Activated naive CD4-positive, alpha-beta T cell treated with anti-CD3 and anti-CD28 coated beads, Interleukin-2, amount 50 U/mL, for 24 hours (primary cell): ENCODE results near the gene NCOA1.
"Not testable (repeated sequence)": the region's sequence is repeated elsewhere in the genome, so short reads cannot be mapped to it uniquely, and the experiment has no call there.

Experiments used
- H3K27ac Mint-ChIP-seq: one replicate; pipeline ENCODE4 v1.8.0; 2021; ENCODE audit warnings: mild to moderate bottlenecking, mixed read lengths
- H3K27me3 Mint-ChIP-seq: one replicate; pipeline ENCODE4 v1.8.0; 2021; ENCODE audit warnings: mixed read lengths
- H3K36me3 Mint-ChIP-seq: one replicate; pipeline ENCODE4 v1.8.0; 2021; ENCODE audit warnings: mixed read lengths
- H3K4me1 Mint-ChIP-seq: one replicate; pipeline ENCODE4 v1.8.0; 2021; ENCODE audit warnings: mixed read lengths
- H3K4me3 Mint-ChIP-seq: one replicate; pipeline ENCODE4 v1.8.0; 2021; ENCODE audit warnings: mild to moderate bottlenecking, mixed read lengths
- H3K9me3 Mint-ChIP-seq: one replicate; pipeline ENCODE4 v1.8.0; 2021; ENCODE audit warnings: mixed read lengths

The NCOA1 gene

DNA sequence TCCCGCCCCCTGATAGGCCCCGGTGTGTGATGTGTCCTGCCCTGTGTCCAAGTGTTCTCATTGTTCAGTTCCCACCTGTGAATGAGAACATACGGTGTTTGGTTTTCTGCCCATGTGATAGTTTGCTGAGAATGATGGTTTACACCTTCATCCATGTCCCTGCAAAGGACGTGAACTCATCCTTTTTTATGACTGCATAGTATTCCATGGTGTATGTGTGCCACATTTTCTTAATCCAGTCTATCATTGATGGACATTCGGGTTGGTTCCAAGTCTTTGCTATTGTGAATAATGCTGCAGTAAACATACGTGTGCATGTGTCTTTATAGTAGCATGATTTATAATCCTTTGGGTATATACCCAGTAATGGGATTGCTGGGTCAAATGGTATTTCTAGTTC lies 40.6 kb downstream of the NCOA1 start:
- not testable (repeated sequence) for H3K27ac Mint-ChIP-seq, H3K4me3 Mint-ChIP-seq, H3K9me3 Mint-ChIP-seq, H3K27me3 Mint-ChIP-seq
- Mint-ChIP-seq H3K4me1 (peaks cover 57% of the 10 kb centered on the region), H3K36me3 (peaks cover 34% of the 10 kb centered on the region)

DNA sequence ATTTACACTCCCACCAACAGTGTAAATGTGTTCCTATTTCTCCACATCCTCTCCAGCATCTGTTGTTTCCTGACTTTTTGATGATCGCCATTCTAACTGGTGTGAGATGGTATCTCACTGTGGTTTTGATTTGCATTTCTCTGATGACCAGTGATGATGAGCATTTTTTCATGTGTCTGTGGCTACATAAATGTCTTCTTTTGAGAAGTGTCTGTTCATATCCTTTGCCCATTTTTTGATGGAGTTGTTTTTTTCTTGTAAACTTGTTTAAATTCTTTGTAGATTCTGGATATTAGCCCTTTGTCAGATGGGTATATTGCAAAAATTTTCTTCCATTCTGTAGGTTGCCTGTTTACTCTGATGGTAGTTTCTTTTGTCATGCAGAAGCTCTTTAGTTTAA lies 41.0 kb downstream of the NCOA1 start:
- Mint-ChIP-seq H3K4me1 (peaks cover 61% of the 10 kb centered on the region), H3K36me3 (peaks cover 35% of the 10 kb centered on the region)
- not testable (repeated sequence) for H3K4me3 Mint-ChIP-seq, H3K27ac Mint-ChIP-seq, H3K27me3 Mint-ChIP-seq, H3K9me3 Mint-ChIP-seq

DNA sequence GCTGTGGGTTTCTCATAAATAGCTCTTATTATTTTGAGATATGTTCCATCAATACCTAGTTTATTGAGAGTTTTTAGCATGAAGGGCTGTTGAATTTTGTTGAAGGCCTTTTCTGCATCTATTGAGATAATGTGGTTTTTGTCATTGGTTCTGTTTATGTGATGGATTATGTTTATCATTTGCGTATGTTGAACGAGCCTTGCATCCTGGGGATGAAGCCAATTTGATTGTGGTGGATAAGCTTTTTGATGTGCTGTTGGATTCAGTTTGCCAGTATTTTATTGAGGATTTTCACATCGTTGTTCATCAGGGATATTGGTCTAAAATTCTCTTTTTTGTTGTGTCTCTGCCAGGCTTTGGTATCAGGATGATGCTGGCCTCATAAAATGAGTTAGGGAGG lies 42.5 kb downstream of the NCOA1 start:
- Mint-ChIP-seq H3K4me1 (peaks cover 58% of the 10 kb centered on the region), H3K36me3 (peaks cover 31% of the 10 kb centered on the region)
- not testable (repeated sequence) for H3K27me3 Mint-ChIP-seq, H3K4me3 Mint-ChIP-seq, H3K9me3 Mint-ChIP-seq, H3K27ac Mint-ChIP-seq

DNA sequence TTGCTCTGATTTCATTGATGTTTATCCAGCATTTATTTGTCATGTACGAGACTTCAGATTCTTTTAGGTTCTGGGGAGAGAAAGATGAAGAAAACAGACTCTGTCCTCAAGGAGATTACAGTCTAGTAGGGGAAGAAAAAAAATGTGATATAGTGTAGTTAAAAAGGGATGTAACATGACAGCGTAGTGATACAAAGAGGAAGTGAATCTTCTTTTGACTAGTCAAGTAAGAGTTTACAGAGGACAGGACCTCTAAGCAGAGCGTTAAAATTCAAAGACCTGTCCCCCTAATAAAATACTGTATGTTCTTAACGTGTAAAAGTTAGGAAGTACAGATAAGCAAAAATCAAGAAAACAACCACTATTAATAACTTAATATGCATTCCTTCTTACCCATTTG lies 47.7 kb downstream of the NCOA1 start:
- peaks cover 16% of the 10 kb centered on the region for H3K9me3 Mint-ChIP-seq
- H3K27me3 Mint-ChIP-seq: no peaks in the 10 kb centered on the region
- H3K4me1 Mint-ChIP-seq: peaks cover 60% of the 10 kb centered on the region
- no peak overlapping the region for H3K27ac Mint-ChIP-seq
- no peak overlapping the region for H3K4me3 Mint-ChIP-seq
- peaks cover 38% of the 10 kb centered on the region for H3K36me3 Mint-ChIP-seq

DNA sequence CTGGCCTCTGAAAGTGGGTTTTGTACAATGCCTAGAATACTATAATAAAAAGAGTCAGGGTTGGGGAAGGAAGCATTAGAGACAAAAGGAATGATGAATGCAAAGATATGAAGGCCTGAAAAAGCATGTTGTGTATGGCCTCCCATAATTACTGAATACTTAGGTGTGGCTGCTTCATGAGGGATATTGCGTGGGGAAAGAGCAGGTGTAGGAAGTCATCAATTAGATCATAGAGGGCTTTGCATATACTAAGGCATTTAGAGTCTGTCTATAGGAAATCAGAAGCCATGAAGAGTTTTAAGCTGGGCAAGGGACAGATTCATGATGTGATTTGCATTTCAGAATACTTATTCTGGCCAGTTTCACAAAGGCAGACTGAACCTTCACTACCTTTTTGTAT lies 48.2 kb downstream of the NCOA1 start:
- peaks cover 62% of the 10 kb centered on the region for H3K4me1 Mint-ChIP-seq
- no peaks in the 10 kb centered on the region for H3K27me3 Mint-ChIP-seq
- peaks cover 41% of the 10 kb centered on the region for H3K36me3 Mint-ChIP-seq
- peaks cover 20% of the 10 kb centered on the region for H3K9me3 Mint-ChIP-seq
- no peak overlapping the region for H3K27ac Mint-ChIP-seq
- no peak overlapping the region for H3K4me3 Mint-ChIP-seq

DNA sequence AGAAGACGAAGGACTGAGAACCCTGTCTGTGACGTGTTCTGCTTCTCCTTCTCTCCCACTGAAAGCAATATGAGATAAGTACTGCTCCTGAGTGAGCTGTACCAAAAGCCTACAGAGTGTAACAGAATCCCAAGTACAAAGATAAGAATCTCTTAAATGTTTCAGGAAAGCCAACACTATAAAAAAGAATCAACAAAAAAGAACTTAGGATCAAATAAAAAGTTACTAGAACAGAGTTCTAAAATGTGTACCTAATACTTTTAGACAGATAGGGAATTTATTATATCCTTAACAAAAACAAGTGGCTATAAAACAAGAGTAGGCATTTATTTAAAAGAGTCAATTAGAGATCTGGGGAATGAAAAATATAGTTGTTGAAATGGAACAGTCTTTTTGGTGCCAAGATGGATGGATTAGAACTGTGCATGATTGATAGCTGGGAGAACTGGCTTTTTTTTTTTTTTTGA lies 49.0 kb downstream of the NCOA1 start:
- peaks cover 37% of the 10 kb centered on the region for H3K36me3 Mint-ChIP-seq
- H3K4me1 Mint-ChIP-seq: peaks cover 62% of the 10 kb centered on the region

DNA sequence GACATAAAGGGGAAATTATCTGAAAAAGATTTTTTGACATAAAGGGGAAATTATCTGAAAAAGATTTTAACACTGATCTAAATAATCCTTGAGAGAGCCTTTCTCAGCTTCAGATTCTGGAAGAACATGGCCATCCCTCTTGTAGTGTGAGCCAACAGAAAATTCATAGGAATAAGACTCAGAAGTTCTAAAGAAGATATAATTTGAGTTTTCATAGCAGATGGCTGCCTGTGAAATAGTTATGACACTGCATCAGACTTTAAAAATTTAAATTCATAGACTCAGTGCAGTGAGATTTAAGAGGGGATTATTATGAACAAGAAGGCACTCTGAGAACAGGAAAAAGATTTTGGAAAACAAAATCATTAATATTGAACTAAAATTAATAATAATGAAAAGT lies 50.6 kb downstream of the NCOA1 start:
- Mint-ChIP-seq H3K4me3 (no peak overlapping the region), H3K27ac (no peak overlapping the region), H3K36me3 (peaks cover 27% of the 10 kb centered on the region), H3K27me3 (no peaks in the 10 kb centered on the region), H3K4me1 (peaks cover 48% of the 10 kb centered on the region), H3K9me3 (peaks cover 21% of the 10 kb centered on the region)

More for the DNA sequence above, 49.0 kb downstream of the NCOA1 start:
- Mint-ChIP-seq H3K27me3 (no peaks in the 10 kb centered on the region), H3K27ac (no peak overlapping the region), H3K9me3 (peaks cover 21% of the 10 kb centered on the region), H3K4me3 (no peak overlapping the region)

DNA sequence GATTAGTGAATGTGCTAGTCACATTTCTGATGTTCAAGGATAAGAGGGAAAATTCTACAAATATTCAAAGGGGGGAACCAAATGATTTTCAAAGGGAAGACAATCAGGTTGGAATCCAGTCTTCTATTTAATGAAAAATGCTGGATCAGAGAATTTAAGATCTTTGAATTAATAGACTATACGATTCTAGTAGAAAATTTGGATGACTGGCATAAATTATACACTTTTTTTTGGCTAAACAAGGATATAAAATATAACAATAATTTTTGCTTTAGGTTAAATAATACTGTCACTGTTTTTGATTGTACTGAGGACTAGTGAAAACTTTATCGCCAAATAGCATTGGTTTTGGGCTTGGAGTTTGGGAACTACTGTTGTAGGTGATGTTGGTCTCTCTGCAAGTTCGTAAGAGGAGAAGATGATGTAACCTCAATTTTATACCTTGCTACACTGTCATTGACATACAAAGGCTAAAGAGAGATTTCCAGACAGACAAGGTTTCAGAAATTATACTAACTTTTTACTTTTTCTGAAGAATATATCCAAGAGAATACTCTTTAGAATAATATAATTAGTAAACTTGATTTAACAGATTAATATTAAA lies 51.3 kb downstream of the NCOA1 start:
- H3K4me3 Mint-ChIP-seq: no peak overlapping the region
- peaks cover 21% of the 10 kb centered on the region for H3K9me3 Mint-ChIP-seq
- H3K27me3 Mint-ChIP-seq: no peaks in the 10 kb centered on the region
- peaks cover 40% of the 10 kb centered on the region for H3K4me1 Mint-ChIP-seq
- H3K36me3 Mint-ChIP-seq: peaks cover 30% of the 10 kb centered on the region
- H3K27ac Mint-ChIP-seq: peak overlapping the region; percentile 38

DNA sequence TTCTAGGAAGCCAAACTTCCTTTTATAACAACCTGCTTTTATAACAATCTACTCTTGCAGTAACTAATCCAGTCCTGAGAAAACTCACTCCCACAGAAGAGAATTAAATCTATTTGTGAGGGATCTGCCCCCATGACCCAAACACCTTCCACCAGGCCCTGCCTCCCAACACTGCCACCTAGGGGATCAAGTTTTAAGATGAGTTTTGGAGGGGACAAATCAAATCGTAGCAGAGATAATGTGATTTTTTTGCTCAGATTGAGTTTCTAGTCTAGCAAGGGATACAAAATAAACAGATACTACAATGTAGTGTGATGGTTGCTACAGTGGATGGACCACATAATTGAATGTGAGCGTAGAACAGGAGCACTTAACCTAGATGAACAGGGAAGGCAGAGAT lies 52.2 kb downstream of the NCOA1 start:
- peak overlapping the region; percentile 37 for H3K27ac Mint-ChIP-seq
- H3K4me1 Mint-ChIP-seq: peaks cover 38% of the 10 kb centered on the region
- peaks cover 36% of the 10 kb centered on the region for H3K36me3 Mint-ChIP-seq
- no peak overlapping the region for H3K4me3 Mint-ChIP-seq
- no peaks in the 10 kb centered on the region for H3K27me3 Mint-ChIP-seq
- H3K9me3 Mint-ChIP-seq: peaks cover 21% of the 10 kb centered on the region

DNA sequence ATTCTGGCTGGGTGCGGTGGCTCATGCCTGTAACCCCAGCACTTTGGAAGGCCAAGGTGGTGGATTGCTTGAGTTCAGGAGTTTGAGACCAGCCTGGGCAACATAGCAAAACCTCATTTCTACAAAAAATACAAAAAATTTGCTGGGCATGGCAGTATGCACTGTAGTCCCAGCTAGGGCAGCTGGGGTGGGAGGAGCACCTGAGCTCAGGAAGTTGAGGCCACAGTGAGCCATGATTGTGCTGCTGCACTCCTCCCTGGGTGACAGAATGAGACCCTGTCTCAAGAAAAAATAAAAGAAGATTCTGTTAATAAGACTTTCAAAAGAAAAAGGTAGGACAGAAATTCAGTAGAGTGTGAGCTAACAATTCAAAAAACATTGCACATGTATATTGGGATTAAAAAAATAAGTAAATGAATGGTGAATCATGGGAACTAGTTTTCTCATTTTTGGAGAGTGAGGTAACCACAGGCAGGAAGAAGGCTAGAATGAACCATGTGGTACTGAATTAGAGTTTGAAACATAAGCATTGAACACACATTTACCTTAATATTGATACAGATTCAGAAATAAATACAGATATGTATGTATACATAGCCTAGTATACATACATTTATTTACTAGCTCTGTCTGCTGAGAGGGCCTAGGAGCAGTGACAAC lies 53.5 kb downstream of the NCOA1 start:
- Mint-ChIP-seq H3K36me3 (peaks cover 34% of the 10 kb centered on the region), H3K27ac (no peak overlapping the region)

DNA sequence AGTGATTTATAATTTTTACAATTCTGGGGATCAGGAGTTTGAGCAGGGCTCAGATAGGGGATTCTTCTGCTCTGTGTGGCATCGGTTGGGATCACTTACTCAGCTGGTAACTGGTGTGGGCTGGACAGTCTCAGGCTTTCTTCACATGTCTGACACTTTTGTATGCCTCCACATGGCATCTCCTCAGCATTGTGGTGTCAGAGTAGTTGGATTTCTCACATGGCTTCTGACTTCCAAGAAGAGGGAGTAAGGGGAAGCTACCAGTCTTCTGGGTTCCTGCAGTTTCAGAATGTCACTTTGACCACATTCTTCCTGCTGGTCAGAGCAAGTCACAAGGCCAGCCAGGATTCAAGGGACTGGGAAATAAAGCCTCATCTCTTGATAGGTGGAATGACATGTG lies 55.6 kb downstream of the NCOA1 start:
- peaks cover 16% of the 10 kb centered on the region for H3K9me3 Mint-ChIP-seq
- H3K36me3 Mint-ChIP-seq: peaks cover 31% of the 10 kb centered on the region
- no peaks in the 10 kb centered on the region for H3K27me3 Mint-ChIP-seq
- H3K4me1 Mint-ChIP-seq: peaks cover 36% of the 10 kb centered on the region
- no peak overlapping the region for H3K27ac Mint-ChIP-seq
- no peak overlapping the region for H3K4me3 Mint-ChIP-seq

More for the DNA sequence above, 53.5 kb downstream of the NCOA1 start:
- no peaks in the 10 kb centered on the region for H3K27me3 Mint-ChIP-seq
- peaks cover 21% of the 10 kb centered on the region for H3K9me3 Mint-ChIP-seq
- peaks cover 31% of the 10 kb centered on the region for H3K4me1 Mint-ChIP-seq
- H3K4me3 Mint-ChIP-seq: no peak overlapping the region

DNA sequence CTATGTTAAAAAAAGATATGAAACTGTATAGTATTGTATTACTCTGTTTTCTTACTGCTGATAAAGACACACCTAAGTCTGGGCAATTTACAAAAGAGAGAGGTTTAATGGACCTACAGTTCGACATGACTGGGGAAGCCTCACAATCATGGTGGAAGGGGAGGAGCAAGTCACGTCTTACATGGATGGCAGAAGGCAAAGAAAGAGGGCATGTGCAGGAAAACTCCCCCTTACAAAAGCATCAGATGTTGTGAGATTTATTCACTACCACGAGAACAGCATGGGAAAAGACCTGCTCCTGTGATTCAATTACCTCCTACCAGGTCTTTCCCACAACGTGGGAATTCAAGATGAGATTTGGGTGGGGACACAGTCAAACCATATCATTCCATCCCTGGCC lies 57.0 kb downstream of the NCOA1 start:
- peaks cover 11% of the 10 kb centered on the region for H3K9me3 Mint-ChIP-seq
- no peak overlapping the region for H3K27ac Mint-ChIP-seq
- peaks cover 42% of the 10 kb centered on the region for H3K4me1 Mint-ChIP-seq
- no peak overlapping the region for H3K4me3 Mint-ChIP-seq
- H3K36me3 Mint-ChIP-seq: peaks cover 30% of the 10 kb centered on the region
- no peaks in the 10 kb centered on the region for H3K27me3 Mint-ChIP-seq

DNA sequence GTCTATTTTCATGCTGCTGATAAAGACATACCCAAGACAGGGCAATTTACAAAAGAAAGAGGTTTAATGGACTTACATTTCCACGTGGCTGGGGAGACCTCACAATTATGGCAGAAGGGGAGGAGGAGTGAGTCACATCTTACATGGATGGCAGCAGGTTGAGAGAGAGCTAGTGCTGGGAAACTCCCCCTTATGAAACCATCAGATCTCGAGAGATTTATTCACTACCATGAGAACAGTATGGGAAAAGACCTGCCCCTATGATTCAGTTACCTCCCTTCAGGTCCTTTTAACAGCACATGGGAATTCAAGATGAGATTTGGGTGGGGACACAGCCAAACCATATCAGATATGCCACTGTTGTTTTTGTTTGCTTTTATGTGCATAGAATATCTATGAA lies 59.2 kb downstream of the NCOA1 start:
- Mint-ChIP-seq H3K4me1 (peaks cover 32% of the 10 kb centered on the region), H3K36me3 (peaks cover 29% of the 10 kb centered on the region), H3K9me3 (peaks cover 11% of the 10 kb centered on the region)
- not testable (repeated sequence) for H3K27ac Mint-ChIP-seq, H3K4me3 Mint-ChIP-seq, H3K27me3 Mint-ChIP-seq

DNA sequence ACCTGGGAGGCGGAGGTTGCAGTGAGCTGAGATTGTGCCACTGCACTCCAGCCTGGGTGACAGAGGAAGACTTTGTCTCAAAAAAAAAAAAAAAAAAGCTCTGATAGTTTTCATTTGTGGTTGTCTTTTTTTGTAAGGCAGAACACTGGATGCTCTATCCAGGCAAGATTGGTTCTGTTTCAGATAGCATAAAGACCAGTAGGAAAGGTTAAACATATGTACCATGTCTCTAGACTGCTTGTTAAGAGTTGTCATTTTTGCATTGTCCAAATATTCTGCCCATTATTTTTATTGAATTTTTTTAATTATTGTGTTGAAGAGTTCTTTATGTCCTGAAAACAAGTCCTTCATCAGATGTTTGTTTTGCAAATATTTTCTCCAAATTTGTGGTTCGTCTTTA lies 60.0 kb downstream of the NCOA1 start:
- Mint-ChIP-seq H3K36me3 (peaks cover 36% of the 10 kb centered on the region), H3K27ac (no peak overlapping the region), H3K4me1 (peaks cover 38% of the 10 kb centered on the region)

DNA sequence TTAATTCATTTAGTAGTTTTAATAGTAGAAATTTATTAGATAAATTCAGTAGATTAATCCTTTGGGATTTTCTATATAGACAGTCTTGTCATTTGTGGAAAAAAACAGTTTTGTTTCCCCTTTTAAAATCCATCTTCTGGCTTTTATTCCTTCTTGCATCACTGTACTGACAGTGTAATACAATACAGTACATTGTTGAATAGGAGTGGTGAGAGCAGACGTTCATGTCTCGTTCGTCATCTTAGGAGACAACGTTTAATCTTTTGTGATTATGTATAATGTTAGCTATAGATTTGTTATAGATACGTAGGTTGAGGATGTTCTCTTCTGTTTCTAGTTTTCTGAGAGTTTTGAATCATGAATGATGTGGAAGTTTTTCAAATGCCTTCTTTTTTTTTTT lies 61.8 kb downstream of the NCOA1 start:
- Mint-ChIP-seq H3K27ac (no peak overlapping the region), H3K36me3 (peaks cover 37% of the 10 kb centered on the region)

More for the DNA sequence above, 60.0 kb downstream of the NCOA1 start:
- no peak overlapping the region for H3K4me3 Mint-ChIP-seq
- peaks cover 16% of the 10 kb centered on the region for H3K9me3 Mint-ChIP-seq
- H3K27me3 Mint-ChIP-seq: no peaks in the 10 kb centered on the region

DNA sequence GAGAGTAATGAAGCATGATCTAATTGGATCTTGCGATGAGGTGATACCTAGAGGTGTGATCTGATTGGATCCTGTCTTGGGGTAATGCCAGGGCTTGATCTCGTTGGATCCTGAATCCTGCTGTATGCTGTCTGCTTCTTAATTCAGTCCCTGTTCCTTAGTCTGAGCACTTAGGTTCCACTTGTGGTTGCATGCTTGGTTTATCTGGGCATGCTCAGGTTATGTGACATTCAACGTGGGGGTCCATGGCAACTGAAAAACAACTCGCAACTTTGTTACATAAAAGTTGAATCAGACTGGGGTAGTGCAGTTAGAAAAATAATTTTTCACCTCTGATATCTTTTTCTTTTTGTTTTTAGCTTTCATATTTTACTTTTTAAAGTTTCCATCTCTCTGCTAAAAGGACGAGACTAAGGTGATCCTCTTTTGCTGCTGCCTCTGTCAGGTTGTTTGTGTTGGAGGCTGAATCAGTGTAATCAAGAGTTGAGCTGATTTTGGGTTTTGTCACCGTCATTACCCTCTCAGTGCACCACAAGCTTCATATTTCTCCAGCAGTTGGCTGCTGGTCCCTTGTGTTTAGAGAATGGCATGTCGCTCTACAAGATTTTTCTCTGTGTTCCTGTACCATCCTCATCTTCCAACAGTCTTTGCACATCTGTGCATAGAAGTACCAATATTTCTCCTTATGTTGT lies 67.9 kb downstream of the NCOA1 start:
- Mint-ChIP-seq H3K4me1 (peaks cover 76% of the 10 kb centered on the region), H3K27me3 (no peaks in the 10 kb centered on the region), H3K36me3 (peaks cover 44% of the 10 kb centered on the region), H3K4me3 (no peak overlapping the region), H3K9me3 (peaks cover 12% of the 10 kb centered on the region), H3K27ac (peak overlapping the region; percentile 75)

More for the DNA sequence above, 61.8 kb downstream of the NCOA1 start:
- H3K27me3 Mint-ChIP-seq: no peaks in the 10 kb centered on the region
- H3K4me1 Mint-ChIP-seq: peaks cover 53% of the 10 kb centered on the region
- no peak overlapping the region for H3K4me3 Mint-ChIP-seq
- H3K9me3 Mint-ChIP-seq: peaks cover 18% of the 10 kb centered on the region
